Stimulated activated CD4-positive, alpha-beta T cell treated with anti-CD3 and anti-CD28 coated beads, Interleukin-2, amount 100 ng/mL, for 48 hours (primary cell): ENCODE results near the gene MATN4.

Experiments used
- DNase-seq, 2 donors: peaks; one replicate each; pipeline ENCODE4 v3.0.0-alpha.2; 2020

Gene MATN4

GRCh38 chr20:45313065-45313695 lies 5.1 kb upstream of the MATN4 start:
- DNase-seq: no peak

- no peak for DNase-seq
Measured at GRCh38 chr20:45312241-45312640, 4.1 kb upstream of the MATN4 start.

- DNase-seq: peak; percentile 69 to 70
Measured at GRCh38 chr20:45311589-45312211, 3.6 kb upstream of the MATN4 start.

- DNase-seq: no peak
Measured at GRCh38 chr20:45309075-45309474, 976 bp upstream of the MATN4 start.

GRCh38 chr20:45307076-45307640 lies 941 bp downstream of the MATN4 start:
- no peak for DNase-seq

GRCh38 chr20:45306431-45306982 lies 1.6 kb downstream of the MATN4 start, which contains the start of gene RBPJL:
Gene RBPJL (plus strand): TSS chr20:45306840. CDS start chr20:45306923, 83 bp downstream.
- peak; percentile 47 to 67 for DNase-seq

GRCh38 chr20:45305262-45305661 lies 2.8 kb downstream of the MATN4 start:
- DNase-seq: no peak

- DNase-seq: no peak
Measured at GRCh38 chr20:45304464-45304999, 3.6 kb downstream of the MATN4 start.

- no peak for DNase-seq
Measured at GRCh38 chr20:45303586-45304463, 4.3 kb downstream of the MATN4 start.

GRCh38 chr20:45301824-45302271 lies 6.3 kb downstream of the MATN4 start:
- DNase-seq: no peak

- peak; percentile 30 to 47 for DNase-seq
Measured at GRCh38 chr20:45300961-45301360, 7.1 kb downstream of the MATN4 start.

GRCh38 chr20:45299786-45300185 lies 8.3 kb downstream of the MATN4 start:
- DNase-seq: no peak

GRCh38 chr20:45297786-45298497 lies 10.2 kb downstream of the MATN4 start:
- DNase-seq: no peak

GRCh38 chr20:45294659-45295058 lies 13.4 kb downstream of the MATN4 start:
- no peak for DNase-seq

GRCh38 chr20:45294003-45294368 lies 14.1 kb downstream of the MATN4 start:
- DNase-seq: no peak

- DNase-seq: peak; percentile 89 to 91
Measured at GRCh38 chr20:45293041-45294002, 14.8 kb downstream of the MATN4 start.

- no peak for DNase-seq
Measured at GRCh38 chr20:45292343-45292742, 15.8 kb downstream of the MATN4 start.

- DNase-seq: no peak
Measured at GRCh38 chr20:45291526-45291925, 16.6 kb downstream of the MATN4 start.

GRCh38 chr20:45290677-45291355 lies 17.3 kb downstream of the MATN4 start:
- peak; percentile 71 to 73 for DNase-seq
